Esophagus muscularis mucosa (tissue), 4 donors: ENCODE measurements around the gene MYO15B. TPM values are rescaled to one million over a fixed set of nuclear protein-coding genes. Genes with fewer than 3 reads are reported as not detected.

Source experiments
- DNase-seq: peaks from one replicate; pipeline ENCODE4 v3.0.0-alpha.2; 2017; ENCODE audit errors: extremely low spot score
- H3K27ac ChIP-seq, 4 donors: fragments of 200-600 bp; sonication (generic); replicated peaks in 1 of 4; 1 replicate in 3 of 4; 2 replicates in 1 of 4; pipeline ENCODE4 v1.5.1; 2016 to 2019; ENCODE audit warnings: mild to moderate bottlenecking in 1 of 4
- H3K27me3 ChIP-seq, 4 donors: fragments of 200-600 bp; sonication (generic); one replicate each; pipeline versions ENCODE4 v1.5.1 to v1.6.0; 2016 to 2019
- H3K36me3 ChIP-seq, 4 donors: fragments of 200-600 bp; sonication (generic); one replicate each; pipeline ENCODE4 v1.5.1; 2016 to 2019
- H3K4me1 ChIP-seq, 4 donors: fragments of 200-600 bp; sonication (generic); one replicate each; pipeline ENCODE4 v1.5.1; 2016 to 2019
- H3K4me3 ChIP-seq, 4 donors: fragments of 200-600 bp; sonication (generic); 1 replicate in 2 of 4; 2 replicates in 2 of 4; pipeline ENCODE4 v1.5.1; 2016 to 2019; ENCODE audit warnings: mild to moderate bottlenecking in 4 of 4, moderate library complexity in 1 of 4
- H3K9me3 ChIP-seq, 4 donors: fragments of 200-600 bp; sonication (generic); 1 replicate in 3 of 4; 2 replicates in 1 of 4; pipeline ENCODE4 v1.5.1; 2016 to 2019
- EP300 ChIP-seq: sonication (generic); formaldehyde crosslinking; IDR thresholded peaks from one replicate; pipeline ENCODE4 v1.6.1; 2017; ENCODE audit warnings: antibody characterized with exemption
- POLR2A ChIP-seq: fragments of 450-650 bp; IDR thresholded peaks from one replicate; pipeline ENCODE4 v1.6.1; 2017; ENCODE audit warnings: antibody characterized with exemption, moderate library complexity, mild to moderate bottlenecking, low read depth
- POLR2AphosphoS5 ChIP-seq, 2 donors: sonication (generic); formaldehyde crosslinking; IDR thresholded peaks; one replicate each; pipeline ENCODE4 v1.6.1; 2017; ENCODE audit warnings: antibody characterized with exemption in 2 of 2
- WGBS: methylation state at CpG from one replicate; pipeline ENCODE4 v1.1.5; 2018; 5-methylcytosine and 5-hydroxymethylcytosine counted together
- intact Hi-C: fragments of 100-400 bp; cut with DNase I; formaldehyde crosslinking; loops from one replicate; pipeline ENCODE4 v1.15.1; 2023
- total RNA-seq, 4 donors: library from RNA; depleted of rRNA; stranded (reverse); fragments of >200 nt; gene quantifications; one replicate each; pipeline versions ENCODE4 v1.1.0 to v1.2.1, GENCODE V29; 2016
- TF ChIP-seq, protein P1 (sequence below), 3 experiments: fragments of 200-600 bp in 2 of 3; fragments of 450-650 bp in 1 of 3; sonication (generic) in 2 of 3; IDR thresholded peaks; one replicate each; pipeline ENCODE4 v1.5.1; 2017 to 2019; ENCODE audit warnings: antibody characterized with exemption in 3 of 3, mild to moderate bottlenecking in 2 of 3, moderate library complexity in 1 of 3

Gene MYO15B
- total RNA-seq, 4 donors from 2014 or later = 34.5 to 61.9 (median 43.4) TPM

DNA sequence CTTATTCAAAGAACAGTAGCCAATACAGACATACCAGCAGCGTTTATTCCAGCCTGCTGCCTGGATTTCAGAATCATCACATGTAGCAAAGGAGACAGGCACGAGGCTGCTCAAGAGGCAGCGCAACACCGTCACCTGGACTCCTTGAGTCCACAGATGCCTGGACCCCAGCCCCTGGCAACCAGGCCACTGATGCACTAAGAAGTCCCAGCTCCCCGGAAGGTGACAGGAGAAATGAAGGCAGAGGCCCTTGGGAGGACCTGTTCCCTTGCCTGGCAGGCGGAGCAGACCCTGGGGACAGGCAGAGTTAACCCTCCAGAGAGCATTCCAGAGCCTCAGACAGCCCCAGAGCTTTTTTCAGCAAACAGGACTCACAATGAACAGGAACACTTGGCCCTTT is 62.1 kb downstream of the MYO15B start:
- TF ChIP-seq POLR2A (no peak), EP300 (no peak), POLR2AphosphoS5 (IDR thresholded peaks at IDR 0.05) (no peak)
- TF ChIP-seq, protein P1, sequence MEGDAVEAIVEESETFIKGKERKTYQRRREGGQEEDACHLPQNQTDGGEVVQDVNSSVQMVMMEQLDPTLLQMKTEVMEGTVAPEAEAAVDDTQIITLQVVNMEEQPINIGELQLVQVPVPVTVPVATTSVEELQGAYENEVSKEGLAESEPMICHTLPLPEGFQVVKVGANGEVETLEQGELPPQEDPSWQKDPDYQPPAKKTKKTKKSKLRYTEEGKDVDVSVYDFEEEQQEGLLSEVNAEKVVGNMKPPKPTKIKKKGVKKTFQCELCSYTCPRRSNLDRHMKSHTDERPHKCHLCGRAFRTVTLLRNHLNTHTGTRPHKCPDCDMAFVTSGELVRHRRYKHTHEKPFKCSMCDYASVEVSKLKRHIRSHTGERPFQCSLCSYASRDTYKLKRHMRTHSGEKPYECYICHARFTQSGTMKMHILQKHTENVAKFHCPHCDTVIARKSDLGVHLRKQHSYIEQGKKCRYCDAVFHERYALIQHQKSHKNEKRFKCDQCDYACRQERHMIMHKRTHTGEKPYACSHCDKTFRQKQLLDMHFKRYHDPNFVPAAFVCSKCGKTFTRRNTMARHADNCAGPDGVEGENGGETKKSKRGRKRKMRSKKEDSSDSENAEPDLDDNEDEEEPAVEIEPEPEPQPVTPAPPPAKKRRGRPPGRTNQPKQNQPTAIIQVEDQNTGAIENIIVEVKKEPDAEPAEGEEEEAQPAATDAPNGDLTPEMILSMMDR (IDR thresholded peaks at IDR 0.05) = no peak
- intact Hi-C loops = no loop called here
- no peak for DNase-seq
- H3K4me1 ChIP-seq = peaks cover 0 to 6% (median 0%) of the 10 kb centered on the region in 4 donors
- no peak overlapping the region for H3K4me3 ChIP-seq
- H3K36me3 ChIP-seq = peaks cover 18 to 83% (median 59%) of the 10 kb centered on the region in 4 donors
- 85% methylated on average over 6 of the region's 6 CpGs for WGBS
- H3K9me3 ChIP-seq = no peaks in the 10 kb centered on the region
- H3K27ac ChIP-seq = no peak overlapping the region
- H3K27me3 ChIP-seq = no peaks in the 10 kb centered on the region

DNA sequence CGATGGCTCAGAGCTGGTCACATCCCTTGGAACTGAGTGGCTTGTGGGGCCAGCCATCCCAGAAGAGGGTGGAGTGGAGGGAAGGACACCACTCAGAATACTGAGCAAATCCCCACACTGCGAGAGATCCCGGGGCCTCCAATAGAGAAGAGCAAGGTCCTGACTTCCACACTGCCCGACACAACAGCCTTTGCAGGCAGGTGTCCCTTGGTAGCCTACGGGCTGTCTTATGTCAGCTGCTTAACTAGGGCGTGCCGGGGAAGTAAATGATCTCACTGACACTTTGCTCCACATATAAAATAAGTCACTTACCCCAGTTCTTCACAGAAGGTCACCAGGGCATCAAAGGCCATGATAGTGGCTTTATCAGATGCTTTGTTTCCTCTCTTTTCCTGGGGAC is 63.3 kb downstream of the MYO15B start:
- intact Hi-C loops = no loop called here
- Histone ChIP-seq H3K9me3 (no peaks in the 10 kb centered on the region), H3K36me3 (peaks cover 23 to 91% (median 67%) of the 10 kb centered on the region in 4 donors), H3K4me1 (peaks cover 0 to 6% (median 0%) of the 10 kb centered on the region in 4 donors), H3K4me3 (no peak overlapping the region), H3K27ac (no peak overlapping the region), H3K27me3 (no peaks in the 10 kb centered on the region)
- DNase-seq = no peak
- 98% methylated on average over 7 of the region's 7 CpGs for WGBS
- TF ChIP-seq POLR2A (no peak), POLR2AphosphoS5 (IDR thresholded peaks at IDR 0.05) (no peak), EP300 (no peak)
- TF ChIP-seq, protein P1 (IDR thresholded peaks at IDR 0.05) = no peak

DNA sequence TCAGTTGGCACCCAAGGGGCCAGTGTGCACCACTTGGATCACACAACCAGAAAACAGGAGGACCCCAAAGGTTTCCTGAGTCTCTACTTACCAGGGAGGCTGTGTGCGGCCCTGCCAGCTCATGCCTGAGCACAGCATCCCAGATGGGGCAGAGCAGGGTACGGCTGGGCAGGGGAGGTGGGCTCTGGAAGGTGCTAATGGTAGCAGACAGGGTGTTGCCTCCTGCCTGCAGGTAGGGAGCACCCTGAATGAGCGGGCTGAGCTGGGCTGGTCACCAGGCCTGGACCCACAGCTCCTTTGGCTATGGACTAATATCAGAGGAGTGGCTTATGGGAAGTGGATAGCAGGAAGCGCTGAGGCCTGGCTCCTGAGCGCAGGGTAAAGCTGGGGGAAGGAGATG is 64.7 kb downstream of the MYO15B start:
- peaks cover 30 to 93% (median 72%) of the 10 kb centered on the region in 4 donors for H3K36me3 ChIP-seq
- H3K4me1 ChIP-seq = peaks cover 0 to 6% (median 0%) of the 10 kb centered on the region in 4 donors
- H3K4me3 ChIP-seq = no peak overlapping the region
- no peaks in the 10 kb centered on the region for H3K27me3 ChIP-seq
- DNase-seq = no peak
- TF ChIP-seq POLR2A = no peak
- TF ChIP-seq, protein P1 (IDR thresholded peaks at IDR 0.05) = no peak
- TF ChIP-seq POLR2AphosphoS5 (IDR thresholded peaks at IDR 0.05) = no peak
- no peak for TF ChIP-seq EP300
- no peaks in the 10 kb centered on the region for H3K9me3 ChIP-seq
- H3K27ac ChIP-seq = no peak overlapping the region
- WGBS = 93% methylated on average over 4 of the region's 5 CpGs
- intact Hi-C loops = no loop called here

DNA sequence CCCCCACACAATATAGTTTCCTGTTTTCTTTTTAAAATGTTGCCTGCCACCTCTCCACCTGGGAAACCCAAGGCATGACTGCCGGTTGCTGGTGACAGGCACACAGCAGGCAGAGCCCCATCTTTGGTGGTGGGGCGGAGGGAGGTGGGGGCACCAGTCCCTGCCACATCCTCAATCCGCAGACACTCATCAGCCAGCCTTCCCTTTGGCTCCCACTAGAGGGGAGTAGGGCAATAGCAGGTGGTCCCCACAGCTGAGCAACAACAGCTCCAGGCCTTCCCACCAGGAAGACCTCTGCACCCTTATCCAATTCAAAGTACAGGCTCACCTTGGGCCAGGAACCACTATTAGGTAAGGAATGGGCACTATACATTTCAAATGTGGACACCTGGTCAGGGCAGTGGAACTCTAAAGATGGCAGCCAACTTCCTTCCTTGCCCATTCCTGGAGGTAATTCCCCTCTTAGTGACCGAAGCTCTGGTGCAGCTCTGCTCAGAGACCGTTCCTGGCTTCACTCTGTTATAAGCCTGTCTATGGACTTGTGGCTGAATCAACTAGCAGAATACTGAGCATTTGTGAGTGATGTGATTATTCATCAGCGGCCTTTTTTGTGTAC is 65.4 kb downstream of the MYO15B start:
- 64% methylated on average over 6 of the region's 6 CpGs for WGBS
- no peak overlapping the region for H3K27ac ChIP-seq
- no peaks in the 10 kb centered on the region for H3K27me3 ChIP-seq
- peaks cover 33 to 99% (median 70%) of the 10 kb centered on the region in 4 donors for H3K36me3 ChIP-seq
- TF ChIP-seq POLR2A (no peak), EP300 (no peak), POLR2AphosphoS5 (IDR thresholded peaks at IDR 0.05) (no peak)
- TF ChIP-seq, protein P1 (IDR thresholded peaks at IDR 0.05) = peak; percentile 32 to 63 (median 38)
- DNase-seq = no peak
- intact Hi-C loops = no loop called here
- no peaks in the 10 kb centered on the region for H3K9me3 ChIP-seq
- peaks cover 0 to 6% (median 0%) of the 10 kb centered on the region in 4 donors for H3K4me1 ChIP-seq
- no peak overlapping the region for H3K4me3 ChIP-seq
